Caco-2 (cell line): ENCODE data around the gene TAF4B. TPM values are rescaled to one million over a fixed set of nuclear protein-coding genes. Genes with fewer than 3 reads are reported as not detected.

Experiments used
- BruUV-seq: library from RNA; stranded (reverse); fragments of 400-500 nt; replicated peaks from 2 replicates; lab custom pipeline; 2021; lab: Mats Ljungman, UMichigan
- CTCF ChIA-PET: fragments of 300-600 bp; sonication (Branson Sonifier 250); formaldehyde crosslinking; loops from one replicate; lab custom pipeline; 2022; ENCODE audit warnings: antibody characterized with exemption; lab: Charles Lee
- POLR2A ChIA-PET: fragments of 300-600 bp; sonication (Branson Sonifier 250); formaldehyde crosslinking; loops from one replicate; lab custom pipeline; 2022; ENCODE audit warnings: antibody characterized with exemption; lab: Charles Lee
- DNase-seq, 2 experiments: peaks; one replicate each; pipeline versions ENCODE4 v3.0.0 to v3.0.0-alpha.2; 2020 to 2022
- H3K27me3 ChIP-seq: replicated peaks from 2 replicates; pipeline ENCODE4 v1.6.0; 2011; ENCODE audit warnings: low read length; ENCODE audit not compliant: control insufficient read depth, insufficient read depth
- H3K36me3 ChIP-seq: 2 replicates; pipeline ENCODE4 v1.5.1; 2011; ENCODE audit warnings: low read length; ENCODE audit not compliant: control insufficient read depth, insufficient read depth
- H3K4me1 ChIP-seq: fragments of 250-450 bp; sonication (Bioruptor Pico); 2 replicates; pipeline ENCODE4 v1.5.1; 2020; ENCODE audit warnings: mild to moderate bottlenecking
- H3K4me3 ChIP-seq: 2 replicates; pipeline ENCODE4 v1.5.1; 2011; ENCODE audit warnings: low read depth, mild to moderate bottlenecking, control low read depth, low read length
- H3K9me3 ChIP-seq: fragments of 250-450 bp; sonication (Bioruptor Pico); 2 replicates; pipeline ENCODE4 v1.5.1; 2020; ENCODE audit warnings: mild to moderate bottlenecking, moderate library complexity
- H3K27ac Mint-ChIP-seq: one replicate; pipeline ENCODE4 v1.8.0; 2022; ENCODE audit warnings: mixed read lengths; ENCODE audit not compliant: unreplicated experiment
- H3K27me3 Mint-ChIP-seq: one replicate; pipeline ENCODE4 v1.8.0; 2022; ENCODE audit warnings: mixed read lengths; ENCODE audit not compliant: insufficient read depth, unreplicated experiment
- H3K36me3 Mint-ChIP-seq: one replicate; pipeline ENCODE4 v1.8.0; 2022; ENCODE audit warnings: mild to moderate bottlenecking, mixed read lengths; ENCODE audit not compliant: insufficient read depth, unreplicated experiment
- H3K4me1 Mint-ChIP-seq: one replicate; pipeline ENCODE4 v1.8.0; 2022; ENCODE audit warnings: low read depth, mixed read lengths; ENCODE audit not compliant: unreplicated experiment
- H3K4me3 Mint-ChIP-seq: one replicate; pipeline ENCODE4 v1.8.0; 2022; ENCODE audit warnings: mild to moderate bottlenecking, moderate library complexity, mixed read lengths; ENCODE audit not compliant: unreplicated experiment
- H3K9me3 Mint-ChIP-seq: one replicate; pipeline ENCODE4 v1.8.0; 2022; ENCODE audit warnings: mixed read lengths; ENCODE audit not compliant: unreplicated experiment
- intact Hi-C: fragments of 100-400 bp; cut with micrococcal nuclease; formaldehyde crosslinking; loops from one replicate; pipeline ENCODE4 v1.10.0; 2022; ENCODE audit not compliant: unreplicated experiment
- total RNA-seq: library from RNA; stranded (reverse); gene quantifications from 2 replicates; pipeline ENCODE4 v1.2.3, GENCODE V29; 2022
- TF ChIP-seq, protein P1 (sequence below), 2 experiments: fragments of 200-600 bp in 1 of 2; IDR thresholded peaks; 1 replicate in 1 of 2; 2 replicates in 1 of 2; pipeline versions ENCODE4 v1.5.1 to v1.8.0; 2011 to 2022; ENCODE audit warnings: antibody characterized with exemption in 1 of 2, control low read depth in 1 of 2, inconsistent platforms in 1 of 2, low read depth in 1 of 2, low read length in 1 of 2, mild to moderate bottlenecking in 1 of 2, moderate library complexity in 1 of 2; ENCODE audit not compliant: insufficient read depth in 1 of 2, severe bottlenecking in 1 of 2, unreplicated experiment in 1 of 2

The TAF4B gene
- total RNA-seq, 1 experiment from 2014 or later, result 2.6 TPM

GRCh38 chr18:26183395-26184112 lies 42.7 kb upstream of the TAF4B start:
- peaks cover 8% of the 10 kb centered on the region for H3K9me3 Mint-ChIP-seq
- no peaks in the 10 kb centered on the region for H3K36me3 Mint-ChIP-seq
- Histone ChIP-seq H3K27me3 (no peaks in the 10 kb centered on the region), H3K9me3 (no peaks in the 10 kb centered on the region), H3K4me1 (no peaks in the 10 kb centered on the region), H3K36me3 (no peaks in the 10 kb centered on the region), H3K4me3 (no peak overlapping the region)
- no TSS peak for BruUV-seq
- ChIA-PET POLR2A (no interaction called here), CTCF (no interaction called here)
- H3K27ac Mint-ChIP-seq, result no peak overlapping the region
- no peaks in the 10 kb centered on the region for H3K27me3 Mint-ChIP-seq
- no peak for DNase-seq
- H3K4me3 Mint-ChIP-seq, result no peak overlapping the region
- no peaks in the 10 kb centered on the region for H3K4me1 Mint-ChIP-seq
- TF ChIP-seq, protein P1, sequence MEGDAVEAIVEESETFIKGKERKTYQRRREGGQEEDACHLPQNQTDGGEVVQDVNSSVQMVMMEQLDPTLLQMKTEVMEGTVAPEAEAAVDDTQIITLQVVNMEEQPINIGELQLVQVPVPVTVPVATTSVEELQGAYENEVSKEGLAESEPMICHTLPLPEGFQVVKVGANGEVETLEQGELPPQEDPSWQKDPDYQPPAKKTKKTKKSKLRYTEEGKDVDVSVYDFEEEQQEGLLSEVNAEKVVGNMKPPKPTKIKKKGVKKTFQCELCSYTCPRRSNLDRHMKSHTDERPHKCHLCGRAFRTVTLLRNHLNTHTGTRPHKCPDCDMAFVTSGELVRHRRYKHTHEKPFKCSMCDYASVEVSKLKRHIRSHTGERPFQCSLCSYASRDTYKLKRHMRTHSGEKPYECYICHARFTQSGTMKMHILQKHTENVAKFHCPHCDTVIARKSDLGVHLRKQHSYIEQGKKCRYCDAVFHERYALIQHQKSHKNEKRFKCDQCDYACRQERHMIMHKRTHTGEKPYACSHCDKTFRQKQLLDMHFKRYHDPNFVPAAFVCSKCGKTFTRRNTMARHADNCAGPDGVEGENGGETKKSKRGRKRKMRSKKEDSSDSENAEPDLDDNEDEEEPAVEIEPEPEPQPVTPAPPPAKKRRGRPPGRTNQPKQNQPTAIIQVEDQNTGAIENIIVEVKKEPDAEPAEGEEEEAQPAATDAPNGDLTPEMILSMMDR (IDR thresholded peaks at IDR 0.05; ENCODE audit: insufficient read depth in 1 of 2, low read depth in 1 of 2, low read length in 1 of 2, severe bottlenecking in 1 of 2, unreplicated experiment in 1 of 2), result no peak
- intact Hi-C loops, result no loop called here

DNA sequence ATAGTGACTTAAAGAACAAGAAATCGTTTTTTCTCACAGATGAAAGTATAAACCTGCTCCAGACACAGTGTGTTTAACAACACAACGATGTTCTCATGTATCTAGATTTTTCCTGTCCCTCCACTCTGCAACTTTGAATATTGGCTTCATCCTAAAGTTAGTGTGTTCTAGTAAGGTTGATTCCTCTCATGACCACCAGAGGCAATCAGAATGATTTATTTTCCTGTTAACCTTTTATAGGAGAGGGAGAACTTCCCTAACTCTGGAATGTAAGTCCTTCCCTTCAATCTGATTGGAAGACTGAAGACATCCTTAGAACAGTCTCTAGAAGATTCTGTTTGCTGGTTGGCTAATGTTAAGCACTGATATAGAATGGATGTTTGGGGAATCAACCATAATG lies 41.0 kb upstream of the TAF4B start:
- no TSS peak for BruUV-seq
- Histone ChIP-seq H3K27me3 (no peaks in the 10 kb centered on the region), H3K4me3 (no peak overlapping the region), H3K36me3 (no peaks in the 10 kb centered on the region), H3K4me1 (no peaks in the 10 kb centered on the region), H3K9me3 (no peaks in the 10 kb centered on the region)
- Mint-ChIP-seq H3K36me3 (no peaks in the 10 kb centered on the region), H3K27me3 (no peaks in the 10 kb centered on the region), H3K9me3 (peaks cover 8% of the 10 kb centered on the region), H3K27ac (no peak overlapping the region), H3K4me1 (no peaks in the 10 kb centered on the region), H3K4me3 (no peak overlapping the region)
- ChIA-PET POLR2A (no interaction called here), CTCF (no interaction called here)
- TF ChIP-seq, protein P1 (IDR thresholded peaks at IDR 0.05; ENCODE audit: insufficient read depth in 1 of 2, low read depth in 1 of 2, low read length in 1 of 2, severe bottlenecking in 1 of 2, unreplicated experiment in 1 of 2), result no peak
- DNase-seq, result no peak
- intact Hi-C loops, result no loop called here

- no peak overlapping the region for H3K4me3 Mint-ChIP-seq
- no peak overlapping the region for H3K4me3 ChIP-seq
- no TSS peak for BruUV-seq
- intact Hi-C loops, result no loop called here
- H3K4me1 Mint-ChIP-seq, result no peaks in the 10 kb centered on the region
- ChIA-PET POLR2A (no interaction called here), CTCF (no interaction called here)
- no peaks in the 10 kb centered on the region for H3K36me3 ChIP-seq
- H3K27me3 ChIP-seq, result no peaks in the 10 kb centered on the region
- TF ChIP-seq, protein P1 (IDR thresholded peaks at IDR 0.05; ENCODE audit: insufficient read depth in 1 of 2, low read depth in 1 of 2, low read length in 1 of 2, severe bottlenecking in 1 of 2, unreplicated experiment in 1 of 2), result no peak
- no peaks in the 10 kb centered on the region for H3K4me1 ChIP-seq
- H3K9me3 Mint-ChIP-seq, result peaks cover 8% of the 10 kb centered on the region
- no peaks in the 10 kb centered on the region for H3K36me3 Mint-ChIP-seq
- H3K27ac Mint-ChIP-seq, result no peak overlapping the region
- H3K9me3 ChIP-seq, result no peaks in the 10 kb centered on the region
- H3K27me3 Mint-ChIP-seq, result no peaks in the 10 kb centered on the region
- DNase-seq, result no peak
Observed at GRCh38 chr18:26190506-26190905, 35.7 kb upstream of the TAF4B start.
